ENCODE results near the gene CDCA5.

The CDCA5 gene

DNA sequence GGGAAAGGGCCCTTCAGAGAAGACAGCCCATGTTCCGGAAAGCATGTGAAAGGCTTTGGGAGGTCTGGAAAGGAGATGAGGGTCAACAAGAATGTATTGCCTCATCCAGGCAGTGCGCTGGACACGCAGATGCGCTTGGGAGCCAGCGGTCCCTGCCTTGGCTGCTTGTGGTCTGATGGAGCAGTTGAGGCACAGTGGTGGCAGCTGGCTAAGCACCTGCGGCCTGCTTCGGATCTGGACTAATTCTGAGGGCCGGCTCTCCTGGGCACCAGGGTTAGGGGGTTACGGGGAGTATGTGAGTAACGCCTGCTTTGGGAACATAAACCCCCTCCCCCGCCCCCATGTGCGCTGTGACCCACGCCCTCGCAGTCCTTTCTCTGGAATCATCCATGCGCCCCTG is 23.2 kb upstream of the CDCA5 start:
- TF ChIP-seq CTCF (conservative IDR thresholded peaks at IDR 0.05), result no peak
- peak overlapping the region; percentile 100 for H3K27ac ChIP-seq

DNA sequence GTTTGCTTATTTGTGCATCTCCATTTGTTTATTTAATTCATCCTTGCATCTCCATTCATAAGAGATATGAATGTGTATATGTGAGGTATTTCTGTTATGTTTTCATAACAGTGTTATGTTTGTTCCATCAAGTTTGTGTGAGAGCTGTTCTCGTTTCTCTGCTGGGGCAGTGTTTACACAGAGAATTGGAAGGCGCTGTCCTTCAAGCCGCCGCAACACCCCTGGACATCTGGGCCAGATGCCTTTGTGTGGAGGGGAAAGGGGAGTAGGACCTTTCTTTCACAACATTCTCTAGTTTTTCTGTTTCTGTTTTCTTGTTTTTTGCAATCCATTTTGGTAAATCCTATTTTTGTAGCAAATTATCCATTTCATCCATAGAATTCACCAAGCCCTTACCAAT is 20.8 kb upstream of the CDCA5 start:
- H3K27ac ChIP-seq, result peak overlapping the region; percentile 100
- TF ChIP-seq CTCF (conservative IDR thresholded peaks at IDR 0.05), result no peak

- no peak for TF ChIP-seq CTCF (conservative IDR thresholded peaks at IDR 0.05)
- H3K27ac ChIP-seq, result peak overlapping the region; percentile 100
Observed at GRCh38 chr11:65103476-65103875, 19.6 kb upstream of the CDCA5 start.

- peak overlapping the region; percentile 100 for H3K27ac ChIP-seq
- TF ChIP-seq CTCF (conservative IDR thresholded peaks at IDR 0.05), result no peak
Observed at GRCh38 chr11:65102142-65103095, 18.6 kb upstream of the CDCA5 start.

DNA sequence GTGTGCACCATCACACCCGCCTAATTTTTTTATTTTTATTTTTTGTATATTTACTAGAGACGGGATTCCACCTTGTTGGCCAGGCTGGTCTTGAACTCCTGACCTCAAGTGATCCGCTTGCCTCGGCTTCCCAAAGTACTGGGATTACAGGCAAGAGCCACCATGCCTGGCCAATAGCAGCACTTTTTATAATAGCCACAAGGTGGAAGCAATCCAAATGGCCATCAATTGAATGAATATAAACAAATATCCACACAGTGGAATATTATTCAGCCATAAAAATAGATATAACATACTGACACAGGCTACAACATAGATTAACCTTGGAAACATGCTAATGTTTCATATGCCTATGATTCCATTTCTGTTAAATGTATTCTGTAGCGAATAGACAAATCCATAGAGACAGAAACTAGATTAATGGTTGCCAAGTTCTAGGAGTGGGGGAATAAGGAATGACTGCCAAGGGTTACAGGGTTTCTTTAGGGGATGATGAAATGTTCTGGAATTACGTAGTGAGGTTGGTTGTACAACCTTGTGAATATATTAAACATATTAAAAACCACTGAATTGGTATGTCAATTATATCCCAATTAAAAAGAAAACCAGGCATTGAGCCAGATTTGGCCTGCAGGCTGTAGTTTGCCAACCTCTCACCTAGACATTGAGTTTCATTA is 17.0 kb upstream of the CDCA5 start:
- TF ChIP-seq CTCF (conservative IDR thresholded peaks at IDR 0.05), result peak; percentile 42
- peak overlapping the region; percentile 100 for H3K27ac ChIP-seq

GRCh38 chr11:65096926-65097325 is 13.1 kb upstream of the CDCA5 start:
- H3K27ac ChIP-seq, result peak overlapping the region; percentile 100
- TF ChIP-seq CTCF (conservative IDR thresholded peaks at IDR 0.05), result no peak

DNA sequence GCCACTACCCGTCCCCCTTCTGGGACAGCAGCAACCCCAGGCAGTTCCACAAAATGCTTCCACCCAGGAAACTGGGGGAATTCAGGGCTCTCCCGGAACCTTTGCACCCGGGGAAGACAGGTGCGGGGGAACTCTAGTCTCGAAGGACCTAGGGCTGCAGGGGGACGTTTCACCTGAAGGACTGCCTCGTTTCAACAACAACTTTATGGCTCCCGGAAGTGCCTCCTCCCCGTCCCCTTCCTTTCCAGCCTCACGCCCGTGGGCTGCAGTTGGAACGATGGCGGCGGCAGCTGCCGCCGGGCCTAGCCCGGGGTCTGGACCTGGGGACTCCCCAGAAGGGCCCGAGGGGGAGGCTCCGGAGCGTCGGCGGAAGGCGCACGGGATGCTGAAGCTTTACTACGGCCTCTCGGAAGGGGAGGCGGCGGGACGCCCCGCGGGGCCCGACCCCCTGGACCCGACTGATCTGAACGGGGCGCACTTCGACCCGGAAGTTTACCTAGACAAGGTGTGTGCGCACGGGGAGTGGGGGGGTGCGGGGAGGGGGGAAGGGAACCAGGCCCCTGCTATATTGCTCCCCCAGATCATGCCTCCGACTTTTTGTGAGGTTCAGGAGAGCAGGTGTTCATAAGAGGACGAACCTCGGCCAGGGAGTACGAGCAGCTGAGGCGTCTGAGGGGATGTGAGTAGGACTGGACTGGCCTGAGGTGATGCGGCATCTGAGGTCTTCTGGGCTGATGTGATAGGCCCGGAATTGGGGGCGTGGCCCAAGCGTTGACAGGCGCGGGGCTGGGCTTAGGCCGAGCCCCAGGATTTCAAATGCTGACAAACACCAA is 12.3 kb upstream of the CDCA5 start, which contains the start of gene VPS51:
Gene VPS51, plus strand, starts transcription at position 241 of the 833 bp plus-strand sequence. Its CDS starts 37 bp downstream, at position 278.
- peak within 1 kb of the TSS; percentile 100 for H3K27ac ChIP-seq
- TF ChIP-seq CTCF (conservative IDR thresholded peaks at IDR 0.05), result no peak

Measured in VCaP (cell line).